OCI-LY7 (cell line): ENCODE results near the gene KIF12. TPM values are rescaled to one million over a fixed set of nuclear protein-coding genes. Genes with fewer than 3 reads are reported as not detected.

ENCODE experiments used
- BruUV-seq: library from RNA; stranded (reverse); fragments of 400-500 nt; replicated peaks from 2 replicates; lab custom pipeline; 2021; lab: Mats Ljungman, UMichigan
- CTCF ChIA-PET: fragments of 300-600 bp; sonication (Branson Sonifier 250); formaldehyde crosslinking; loops from one replicate; lab custom pipeline; 2022; ENCODE audit warnings: antibody characterized with exemption; ENCODE audit not compliant: unreplicated experiment; lab: Charles Lee
- POLR2A ChIA-PET: fragments of 300-600 bp; sonication (Branson Sonifier 250); formaldehyde crosslinking; loops from one replicate; lab custom pipeline; 2022; ENCODE audit warnings: antibody characterized with exemption; lab: Charles Lee
- DNase-seq: peaks from one replicate; pipeline ENCODE4 v3.0.0-alpha.2; 2015; ENCODE audit warnings: low spot score
- H2AFZ ChIP-seq: fragments of 200-600 bp; sonication (generic), shearing (Covaris generic); 2 replicates; pipeline ENCODE4 v1.6.1; 2014; ENCODE audit warnings: mild to moderate bottlenecking, antibody characterized with exemption, low read length, moderate library complexity
- H3K27ac ChIP-seq: fragments of 200-600 bp; sonication (generic); 2 replicates; pipeline ENCODE4 v1.5.1; 2014; ENCODE audit warnings: mixed run types, low read depth, mild to moderate bottlenecking, moderate library complexity, low read length, inconsistent platforms; ENCODE audit not compliant: poor library complexity, severe bottlenecking
- H3K36me3 ChIP-seq: fragments of 200-600 bp; sonication (generic); 2 replicates; pipeline ENCODE4 v1.6.1; 2014; ENCODE audit warnings: mild to moderate bottlenecking, antibody characterized with exemption, low read length, moderate library complexity, mixed read lengths; ENCODE audit not compliant: insufficient read depth
- H3K4me1 ChIP-seq: fragments of 200-600 bp; sonication (generic); 2 replicates; pipeline ENCODE4 v1.5.1; 2014; ENCODE audit warnings: mild to moderate bottlenecking, low read length; ENCODE audit not compliant: insufficient read depth, poor library complexity, severe bottlenecking
- H3K4me2 ChIP-seq: fragments of 200-600 bp; sonication (generic); 2 replicates; pipeline ENCODE4 v1.6.1; 2014; ENCODE audit warnings: mild to moderate bottlenecking, low read length
- H3K4me3 ChIP-seq: fragments of 200-600 bp; sonication (generic); 2 replicates; pipeline ENCODE4 v1.5.1; 2014; ENCODE audit warnings: mild to moderate bottlenecking, low read depth, low read length; ENCODE audit not compliant: poor library complexity, severe bottlenecking
- H3K79me2 ChIP-seq: fragments of 200-600 bp; sonication (generic); 2 replicates; pipeline ENCODE4 v1.6.1; 2016; ENCODE audit warnings: low read depth, mild to moderate bottlenecking, low read length, moderate library complexity, mixed read lengths; ENCODE audit not compliant: insufficient read depth
- H3K9me2 ChIP-seq: fragments of 200-600 bp; sonication (generic); 2 replicates; pipeline ENCODE4 v1.6.1; 2016; ENCODE audit warnings: mild to moderate bottlenecking, low read length, mixed read lengths; ENCODE audit not compliant: insufficient read depth
- H3K9me3 ChIP-seq: fragments of 200-600 bp; sonication (generic); 2 replicates; pipeline ENCODE4 v1.6.1; 2014; ENCODE audit warnings: mild to moderate bottlenecking, mixed run types, low read length, mixed read lengths
- H4K20me1 ChIP-seq: fragments of 200-600 bp; sonication (generic); 2 replicates; pipeline ENCODE4 v1.6.1; 2014; ENCODE audit warnings: mild to moderate bottlenecking, antibody characterized with exemption, low read length, moderate library complexity, mixed read lengths; ENCODE audit not compliant: insufficient read depth
- EZH2phosphoT487 ChIP-seq: fragments of 200-600 bp; sonication (generic); IDR thresholded peaks from 2 replicates; pipeline ENCODE4 v1.6.1; 2018; ENCODE audit warnings: low read depth, borderline replicate concordance, mild to moderate bottlenecking, mixed run types, antibody characterized with exemption, low read length, moderate library complexity, mixed read lengths
- intact Hi-C: fragments of 100-400 bp; cut with micrococcal nuclease; formaldehyde crosslinking; loops from one replicate; pipeline ENCODE4 v1.10.0; 2022; ENCODE audit not compliant: unreplicated experiment
- total RNA-seq, 2 experiments: library from RNA; depleted of rRNA in 1 of 2; stranded (reverse); fragments of >200 nt in 1 of 2; shearing (Covaris generic) in 1 of 2; gene quantifications; 2 replicates each; pipeline ENCODE4 v1.2.3, GENCODE V29; 2014 to 2022
- TF ChIP-seq, protein P1 (sequence below): fragments of 200-600 bp; sonication (generic); conservative IDR thresholded peaks from 2 replicates; pipeline ENCODE4 v1.5.1; 2014; ENCODE audit warnings: mild to moderate bottlenecking, antibody characterized with exemption, low read length, moderate library complexity, mixed read lengths

KIF12 gene
- total RNA-seq, 2 experiments from 2014 or later, result not detected

DNA sequence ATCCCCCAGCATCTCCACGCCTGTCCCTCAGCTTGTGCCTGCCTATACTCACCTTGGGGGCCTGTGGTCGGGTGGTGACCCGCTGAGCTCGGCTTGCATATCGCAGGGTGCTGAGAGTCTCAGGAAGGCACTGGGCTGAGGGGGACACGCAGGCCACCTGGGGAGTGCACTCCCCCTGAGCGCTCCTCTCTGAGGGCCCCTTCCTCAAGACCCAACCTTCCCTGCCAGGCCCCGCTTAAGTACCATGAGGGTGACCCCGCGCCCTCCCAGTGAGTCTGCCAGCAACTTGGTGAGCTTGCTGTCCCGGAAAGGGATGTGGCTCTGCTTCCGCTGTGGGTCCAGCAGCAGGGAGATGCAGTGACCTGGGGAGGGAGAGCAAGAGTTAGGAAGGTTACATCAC lies 4.1 kb downstream of the KIF12 start:
- H3K4me2 ChIP-seq, result no peak overlapping the region
- no peak for TF ChIP-seq EZH2phosphoT487
- TF ChIP-seq, protein P1, sequence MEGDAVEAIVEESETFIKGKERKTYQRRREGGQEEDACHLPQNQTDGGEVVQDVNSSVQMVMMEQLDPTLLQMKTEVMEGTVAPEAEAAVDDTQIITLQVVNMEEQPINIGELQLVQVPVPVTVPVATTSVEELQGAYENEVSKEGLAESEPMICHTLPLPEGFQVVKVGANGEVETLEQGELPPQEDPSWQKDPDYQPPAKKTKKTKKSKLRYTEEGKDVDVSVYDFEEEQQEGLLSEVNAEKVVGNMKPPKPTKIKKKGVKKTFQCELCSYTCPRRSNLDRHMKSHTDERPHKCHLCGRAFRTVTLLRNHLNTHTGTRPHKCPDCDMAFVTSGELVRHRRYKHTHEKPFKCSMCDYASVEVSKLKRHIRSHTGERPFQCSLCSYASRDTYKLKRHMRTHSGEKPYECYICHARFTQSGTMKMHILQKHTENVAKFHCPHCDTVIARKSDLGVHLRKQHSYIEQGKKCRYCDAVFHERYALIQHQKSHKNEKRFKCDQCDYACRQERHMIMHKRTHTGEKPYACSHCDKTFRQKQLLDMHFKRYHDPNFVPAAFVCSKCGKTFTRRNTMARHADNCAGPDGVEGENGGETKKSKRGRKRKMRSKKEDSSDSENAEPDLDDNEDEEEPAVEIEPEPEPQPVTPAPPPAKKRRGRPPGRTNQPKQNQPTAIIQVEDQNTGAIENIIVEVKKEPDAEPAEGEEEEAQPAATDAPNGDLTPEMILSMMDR, result no peak
- POLR2A ChIA-PET, result no interaction called here
- H3K4me3 ChIP-seq, result no peak overlapping the region
- BruUV-seq, result no TSS peak
- intact Hi-C loops, result no loop called here
- no peaks in the 10 kb centered on the region for H3K79me2 ChIP-seq
- no peaks in the 10 kb centered on the region for H3K9me2 ChIP-seq
- H3K27ac ChIP-seq, result no peak overlapping the region
- CTCF ChIA-PET, result no interaction called here
- H3K4me1 ChIP-seq, result no peaks in the 10 kb centered on the region
- no peak for DNase-seq
- no peaks in the 10 kb centered on the region for H4K20me1 ChIP-seq
- no peak overlapping the region for H2AFZ ChIP-seq
- no peaks in the 10 kb centered on the region for H3K36me3 ChIP-seq
- H3K9me3 ChIP-seq, result no peaks in the 10 kb centered on the region

DNA sequence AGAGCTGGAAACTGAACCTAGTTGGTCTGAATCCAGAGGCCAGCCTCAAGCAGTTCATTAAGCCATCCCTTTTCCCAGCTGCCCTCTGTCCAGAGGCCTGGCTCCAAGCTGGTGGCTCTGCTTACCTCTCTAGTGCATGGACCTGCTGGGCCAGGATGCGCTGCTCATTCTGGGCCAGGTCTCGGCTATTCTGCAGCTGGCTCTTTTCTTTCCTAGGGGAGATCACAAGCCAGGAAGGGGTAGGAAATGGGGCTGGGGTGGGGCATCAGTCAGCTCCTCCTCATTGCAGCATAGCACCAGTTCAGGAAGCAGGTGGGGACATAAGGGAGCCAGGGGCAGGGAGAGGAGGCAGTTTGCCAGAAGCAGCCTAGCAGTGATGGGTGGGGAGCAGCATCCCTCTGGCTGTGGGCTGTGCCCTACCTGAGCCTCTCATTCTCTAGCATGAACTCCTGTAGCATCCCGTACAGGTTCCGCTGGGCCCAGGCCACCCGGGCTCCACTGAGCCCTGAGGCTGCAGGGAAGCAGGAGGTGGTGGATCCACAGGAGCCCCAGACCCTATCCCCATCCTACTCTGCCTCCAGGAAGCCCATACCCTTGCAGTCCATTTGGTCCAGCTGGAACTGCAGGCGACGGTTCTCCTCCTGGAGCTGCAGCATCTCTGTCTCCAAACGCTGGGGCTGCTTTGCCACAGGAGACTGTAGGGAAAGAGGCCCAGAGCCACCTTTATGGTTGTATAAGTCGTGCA lies 5.2 kb downstream of the KIF12 start:
- ChIA-PET CTCF (no interaction called here), POLR2A (no interaction called here)
- BruUV-seq, result no TSS peak
- no peaks in the 10 kb centered on the region for H3K79me2 ChIP-seq
- no peaks in the 10 kb centered on the region for H3K4me1 ChIP-seq
- no peaks in the 10 kb centered on the region for H3K9me3 ChIP-seq
- H3K4me2 ChIP-seq, result no peak overlapping the region
- H3K9me2 ChIP-seq, result no peaks in the 10 kb centered on the region
- no peaks in the 10 kb centered on the region for H4K20me1 ChIP-seq
- H3K27ac ChIP-seq, result no peak overlapping the region
- no peaks in the 10 kb centered on the region for H3K36me3 ChIP-seq
- no peak overlapping the region for H3K4me3 ChIP-seq
- intact Hi-C loops, result no loop called here
- DNase-seq, result no peak
- H2AFZ ChIP-seq, result no peak overlapping the region
- no peak for TF ChIP-seq EZH2phosphoT487
- TF ChIP-seq, protein P1, result no peak

DNA sequence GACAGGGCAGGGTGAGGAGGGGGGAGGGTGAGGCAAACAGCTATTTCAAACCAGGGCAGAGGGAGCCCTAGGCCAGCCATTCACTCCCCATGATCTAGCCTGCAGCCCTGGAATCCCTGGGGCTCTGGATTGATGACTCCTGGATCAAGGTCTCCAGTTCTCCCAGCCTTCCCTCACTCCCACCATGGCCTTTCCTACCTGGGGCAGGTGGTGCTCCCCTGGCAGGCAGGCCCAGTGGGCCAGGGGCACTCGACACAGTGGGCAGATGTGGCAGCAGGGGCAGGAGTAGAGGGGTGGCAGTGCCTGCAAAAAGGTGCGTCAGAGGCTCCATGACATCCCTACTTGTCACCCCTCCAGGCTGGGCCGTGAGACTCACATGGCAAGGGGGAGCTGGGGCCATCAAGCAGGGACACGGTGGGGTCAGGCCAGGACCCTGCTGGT lies 6.0 kb downstream of the KIF12 start:
- CTCF ChIA-PET, result no interaction called here
- POLR2A ChIA-PET, result no interaction called here

More for the DNA sequence above, 6.0 kb downstream of the KIF12 start:
- Histone ChIP-seq H3K4me2 (no peak overlapping the region), H3K27ac (no peak overlapping the region), H3K79me2 (no peaks in the 10 kb centered on the region), H3K36me3 (no peaks in the 10 kb centered on the region), H3K9me3 (no peaks in the 10 kb centered on the region), H3K9me2 (no peaks in the 10 kb centered on the region), H3K4me3 (no peak overlapping the region), H3K4me1 (no peaks in the 10 kb centered on the region), H2AFZ (no peak overlapping the region), H4K20me1 (no peaks in the 10 kb centered on the region)
- intact Hi-C loops, result no loop called here
- no TSS peak for BruUV-seq
- no peak for DNase-seq
- no peak for TF ChIP-seq EZH2phosphoT487
- TF ChIP-seq, protein P1, result no peak
